ENCODE data around the gene ENTREP3. TPM values are rescaled to one million over a fixed set of nuclear protein-coding genes. Genes with fewer than 3 reads are reported as not detected.

ENTREP3 gene
- total and polyA plus RNA-seq, 8 donors, result 17.1 to 33.5 (median 22.0) TPM

DNA sequence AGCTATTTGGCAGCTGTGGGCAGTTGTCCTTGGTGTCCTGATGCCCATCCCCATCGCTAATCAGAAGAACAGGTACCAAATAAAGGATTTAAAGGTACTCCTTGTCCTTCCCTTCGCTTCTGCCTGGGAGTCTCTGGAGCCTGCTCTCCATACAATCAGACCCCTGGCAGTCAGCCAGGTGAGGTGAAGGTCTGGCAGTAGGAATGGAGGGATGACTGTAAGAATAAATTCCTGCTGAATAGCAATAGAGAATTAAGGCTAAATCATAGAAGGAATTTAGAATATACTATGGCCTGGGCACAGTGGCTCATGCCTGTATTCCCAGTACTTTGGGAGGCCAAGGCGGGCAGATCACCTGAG is 56.8 kb downstream of the ENTREP3 start:
- TF ChIP-seq, protein P1, sequence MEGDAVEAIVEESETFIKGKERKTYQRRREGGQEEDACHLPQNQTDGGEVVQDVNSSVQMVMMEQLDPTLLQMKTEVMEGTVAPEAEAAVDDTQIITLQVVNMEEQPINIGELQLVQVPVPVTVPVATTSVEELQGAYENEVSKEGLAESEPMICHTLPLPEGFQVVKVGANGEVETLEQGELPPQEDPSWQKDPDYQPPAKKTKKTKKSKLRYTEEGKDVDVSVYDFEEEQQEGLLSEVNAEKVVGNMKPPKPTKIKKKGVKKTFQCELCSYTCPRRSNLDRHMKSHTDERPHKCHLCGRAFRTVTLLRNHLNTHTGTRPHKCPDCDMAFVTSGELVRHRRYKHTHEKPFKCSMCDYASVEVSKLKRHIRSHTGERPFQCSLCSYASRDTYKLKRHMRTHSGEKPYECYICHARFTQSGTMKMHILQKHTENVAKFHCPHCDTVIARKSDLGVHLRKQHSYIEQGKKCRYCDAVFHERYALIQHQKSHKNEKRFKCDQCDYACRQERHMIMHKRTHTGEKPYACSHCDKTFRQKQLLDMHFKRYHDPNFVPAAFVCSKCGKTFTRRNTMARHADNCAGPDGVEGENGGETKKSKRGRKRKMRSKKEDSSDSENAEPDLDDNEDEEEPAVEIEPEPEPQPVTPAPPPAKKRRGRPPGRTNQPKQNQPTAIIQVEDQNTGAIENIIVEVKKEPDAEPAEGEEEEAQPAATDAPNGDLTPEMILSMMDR (IDR thresholded peaks at IDR 0.05), result no peak
- Histone ChIP-seq H3K4me1 (peaks cover 9 to 27% of the 10 kb centered on the region in 2 donors), H3K27me3 (peaks cover 0 to 12% of the 10 kb centered on the region in 2 donors), H3K27ac (no peak overlapping the region), H3K4me3 (no peak overlapping the region), H3K36me3 (peaks cover 0 to 32% of the 10 kb centered on the region in 2 donors), H3K9me3 (no peaks in the 10 kb centered on the region)
- intact Hi-C loops (cut with DNase I), result no loop called here
- no peak for DNase-seq
- no peak for ATAC-seq

DNA sequence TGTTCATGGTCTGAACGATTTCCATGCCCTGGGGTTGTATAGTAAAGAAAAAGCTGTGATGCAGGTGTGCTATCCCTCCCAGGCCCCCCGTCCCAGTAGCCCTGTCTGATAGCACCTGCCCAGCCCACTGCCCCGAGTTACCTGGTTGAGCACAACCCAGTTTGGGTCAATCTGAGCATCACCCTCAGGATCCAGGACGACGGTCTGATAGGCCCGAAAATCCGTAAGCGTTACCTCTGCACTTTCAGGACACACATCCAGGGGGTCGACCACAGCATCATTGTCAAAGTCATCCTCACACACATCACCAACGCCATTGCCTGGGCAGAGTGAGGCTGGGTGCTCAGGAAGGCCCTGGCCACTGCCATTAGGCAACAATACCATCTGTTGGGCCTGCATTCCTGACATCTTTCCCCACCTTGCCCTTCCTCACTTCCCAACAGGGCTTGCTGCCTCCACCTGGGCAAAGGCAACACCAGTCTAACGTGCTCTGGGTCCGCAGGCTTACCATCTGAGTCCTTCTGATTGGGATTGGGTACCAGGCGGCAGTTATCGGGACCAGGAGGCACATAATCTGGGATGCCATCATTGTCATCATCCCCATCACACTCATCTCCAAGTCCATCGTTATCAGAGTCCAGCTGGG is 57.3 kb downstream of the ENTREP3 start:
- intact Hi-C loops (cut with DNase I), result no loop called here
- Histone ChIP-seq H3K27ac (no peak overlapping the region), H3K36me3 (peaks cover 0 to 32% of the 10 kb centered on the region in 2 donors), H3K9me3 (no peaks in the 10 kb centered on the region), H3K4me1 (peaks cover 9 to 32% of the 10 kb centered on the region in 2 donors), H3K27me3 (peaks cover 0 to 12% of the 10 kb centered on the region in 2 donors), H3K4me3 (no peak overlapping the region)
- TF ChIP-seq, protein P1 (IDR thresholded peaks at IDR 0.05), result no peak
- ATAC-seq, result no peak
- no peak for DNase-seq

Other genes with a start within 250 kb of the ENTREP3 start
- 1 to 10 TPM in 1 of 2 donors, under 1 TPM in 1; 0.60 to 1.3 TPM for gene DCST2, start 221.7 kb downstream of the ENTREP3 start, total RNA-seq
- gene DCST2, start 221.7 kb downstream of the ENTREP3 start, polyA plus RNA-seq (ENCODE audit: insufficient read length in 6 of 6), result 1 to 10 TPM; 1.9 to 2.5 (median 2.2) TPM
- gene DCST1, start 221.7 kb downstream of the ENTREP3 start, total RNA-seq, result not detected
- gene DCST1, start 221.7 kb downstream of the ENTREP3 start, polyA plus RNA-seq (ENCODE audit: insufficient read length in 6 of 6), result under 1 TPM; 0.57 to 0.87 (median 0.79) TPM
- gene ADAM15, start 204.2 kb downstream of the ENTREP3 start, total RNA-seq, result 100 to 1,000 TPM; 116 to 172 TPM
- 100 to 1,000 TPM in 1 of 6 donors, 10 to 100 TPM in 5; 54.4 to 105 (median 74.6) TPM for gene ADAM15, start 204.2 kb downstream of the ENTREP3 start, polyA plus RNA-seq (ENCODE audit: insufficient read length in 6 of 6)
- gene EFNA4, start 191.7 kb downstream of the ENTREP3 start, total RNA-seq, result 10 to 100 TPM in 1 of 2 donors, 1 to 10 TPM in 1; 8.6 to 11.2 TPM
- 10 to 100 TPM; 19.1 to 23.1 (median 22.6) TPM for gene EFNA4, start 191.7 kb downstream of the ENTREP3 start, polyA plus RNA-seq (ENCODE audit: insufficient read length in 6 of 6)
- 1 to 10 TPM; 1.1 to 2.0 TPM for gene EFNA3, start 176.6 kb downstream of the ENTREP3 start, total RNA-seq
- 1 to 10 TPM; 2.6 to 4.8 (median 3.9) TPM for gene EFNA3, start 176.6 kb downstream of the ENTREP3 start, polyA plus RNA-seq (ENCODE audit: insufficient read length in 6 of 6)
- 100 to 1,000 TPM in 1 of 2 donors, 10 to 100 TPM in 1; 63.7 to 148 TPM for gene EFNA1, start 127.6 kb downstream of the ENTREP3 start, total RNA-seq
- gene EFNA1, start 127.6 kb downstream of the ENTREP3 start, polyA plus RNA-seq (ENCODE audit: insufficient read length in 6 of 6), result 100 to 1,000 TPM in 3 of 6 donors, 10 to 100 TPM in 3; 83.5 to 105 (median 98.4) TPM
- gene SLC50A1, start 119.6 kb downstream of the ENTREP3 start, total RNA-seq, result 10 to 100 TPM; 46.6 to 64.6 TPM
- gene SLC50A1, start 119.6 kb downstream of the ENTREP3 start, polyA plus RNA-seq (ENCODE audit: insufficient read length in 6 of 6), result 10 to 100 TPM; 31.9 to 41.6 (median 34.5) TPM
- 10 to 100 TPM; 63.1 to 91.0 TPM for gene DPM3, start 115.0 kb downstream of the ENTREP3 start, total RNA-seq
- gene DPM3, start 115.0 kb downstream of the ENTREP3 start, polyA plus RNA-seq (ENCODE audit: insufficient read length in 6 of 6), result 10 to 100 TPM; 19.6 to 30.7 (median 27.3) TPM
- gene KRTCAP2, start 82.2 kb downstream of the ENTREP3 start, total RNA-seq, result 100 to 1,000 TPM; 176 to 184 TPM
- gene KRTCAP2, start 82.2 kb downstream of the ENTREP3 start, polyA plus RNA-seq (ENCODE audit: insufficient read length in 6 of 6), result 100 to 1,000 TPM in 4 of 6 donors, 10 to 100 TPM in 2; 93.9 to 116 (median 110) TPM
- gene TRIM46, start 81.6 kb downstream of the ENTREP3 start, total RNA-seq, result under 1 TPM; 0.45 to 0.73 TPM
- 1 to 10 TPM; 3.6 to 6.2 (median 4.6) TPM for gene TRIM46, start 81.6 kb downstream of the ENTREP3 start, polyA plus RNA-seq (ENCODE audit: insufficient read length in 6 of 6)
- gene THBS3, start 47.6 kb downstream of the ENTREP3 start, total RNA-seq, result 10 to 100 TPM; 30.6 to 41.8 TPM
- 10 to 100 TPM; 33.1 to 51.0 (median 44.6) TPM for gene THBS3, start 47.6 kb downstream of the ENTREP3 start, polyA plus RNA-seq (ENCODE audit: insufficient read length in 6 of 6)
- 10 to 100 TPM; 30.2 to 45.5 TPM for gene MTX1, start 46.8 kb downstream of the ENTREP3 start, total RNA-seq
- 10 to 100 TPM; 28.6 to 36.5 (median 31.1) TPM for gene MTX1, start 46.8 kb downstream of the ENTREP3 start, polyA plus RNA-seq (ENCODE audit: insufficient read length in 6 of 6)
- gene SCAMP3, start 6.9 kb upstream of the ENTREP3 start, total RNA-seq, result 10 to 100 TPM; 63.1 to 85.3 TPM
- 10 to 100 TPM; 45.8 to 62.2 (median 53.1) TPM for gene SCAMP3, start 6.9 kb upstream of the ENTREP3 start, polyA plus RNA-seq (ENCODE audit: insufficient read length in 6 of 6)
- 10 to 100 TPM; 45.4 to 55.2 TPM for gene CLK2, start 18.0 kb upstream of the ENTREP3 start, total RNA-seq
- gene CLK2, start 18.0 kb upstream of the ENTREP3 start, polyA plus RNA-seq (ENCODE audit: insufficient read length in 6 of 6), result 10 to 100 TPM; 70.0 to 94.8 (median 78.8) TPM
- gene HCN3, start 22.0 kb upstream of the ENTREP3 start, total RNA-seq, result 1 to 10 TPM; 2.4 to 3.8 TPM
- 10 to 100 TPM in 2 of 6 donors, 1 to 10 TPM in 4; 8.1 to 11.7 (median 8.6) TPM for gene HCN3, start 22.0 kb upstream of the ENTREP3 start, polyA plus RNA-seq (ENCODE audit: insufficient read length in 6 of 6)
- not detected for gene PKLR, start 46.0 kb upstream of the ENTREP3 start, total RNA-seq
- under 1 TPM in 4 of 6 donors, not detected in 2; 0.07 to 0.21 (median 0.14) TPM for gene PKLR, start 46.0 kb upstream of the ENTREP3 start, polyA plus RNA-seq (ENCODE audit: insufficient read length in 6 of 6)
- 100 to 1,000 TPM; 206 to 411 TPM for gene FDPS, start 53.4 kb upstream of the ENTREP3 start, total RNA-seq
- 100 to 1,000 TPM; 166 to 213 (median 184) TPM for gene FDPS, start 53.4 kb upstream of the ENTREP3 start, polyA plus RNA-seq (ENCODE audit: insufficient read length in 6 of 6)
- 10 to 100 TPM; 36.2 to 42.8 TPM for gene RUSC1, start 65.4 kb upstream of the ENTREP3 start, total RNA-seq
- gene RUSC1, start 65.4 kb upstream of the ENTREP3 start, polyA plus RNA-seq (ENCODE audit: insufficient read length in 6 of 6), result 10 to 100 TPM; 32.7 to 43.3 (median 36.7) TPM

All from left lung (tissue), 10 donors.